ENCODE measurements around the gene PIK3R2. TPM values are rescaled to one million over a fixed set of nuclear protein-coding genes. Genes with fewer than 3 reads are reported as not detected.

Gene PIK3R2
- total RNA-seq, 1 donor, result 36.7 TPM

DNA sequence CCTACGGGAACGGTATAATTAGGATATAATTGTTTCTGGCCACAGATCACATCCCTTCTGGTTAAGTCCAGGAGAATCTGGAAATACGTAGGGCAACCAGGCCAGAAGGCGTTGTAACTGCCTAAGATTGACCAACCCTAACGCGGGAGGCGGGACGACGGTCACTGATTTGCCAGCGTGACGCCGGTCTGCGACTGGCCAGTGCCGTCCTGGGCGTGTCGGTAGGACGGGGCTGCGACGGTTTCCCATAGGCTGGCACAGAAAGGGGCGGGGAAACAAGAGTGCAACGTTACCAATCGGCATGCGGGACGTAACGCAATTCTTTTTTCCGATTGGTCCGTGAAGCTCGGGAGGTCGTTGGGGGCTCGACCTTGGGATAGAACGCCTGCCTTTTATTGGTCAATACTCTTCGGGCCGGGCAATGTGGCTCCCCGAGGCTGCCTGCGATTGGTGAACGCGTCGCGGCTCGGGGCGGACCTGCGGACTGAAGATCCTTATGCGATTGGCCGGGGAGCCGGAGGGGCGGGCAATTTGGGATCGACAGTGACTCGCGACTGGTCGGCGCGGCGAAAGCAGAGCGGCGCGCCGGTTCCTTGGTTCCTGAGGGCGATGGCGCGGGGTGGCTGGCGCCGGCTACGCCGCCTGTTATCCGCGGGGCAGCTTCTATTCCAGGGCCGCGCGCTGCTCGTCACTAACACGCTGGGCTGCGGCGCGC lies 39.9 kb downstream of the PIK3R2 start, which contains the start of gene MPV17L2:
Gene MPV17L2, plus strand, starts transcription at position 546 of the 715 bp plus-strand sequence. Its CDS starts 64 bp downstream, at position 610.
- peak within 1 kb of the TSS; percentile 89 for H3K4me3 ChIP-seq (ENCODE audit: low read depth, low read length)
- TF ChIP-seq, protein P1, sequence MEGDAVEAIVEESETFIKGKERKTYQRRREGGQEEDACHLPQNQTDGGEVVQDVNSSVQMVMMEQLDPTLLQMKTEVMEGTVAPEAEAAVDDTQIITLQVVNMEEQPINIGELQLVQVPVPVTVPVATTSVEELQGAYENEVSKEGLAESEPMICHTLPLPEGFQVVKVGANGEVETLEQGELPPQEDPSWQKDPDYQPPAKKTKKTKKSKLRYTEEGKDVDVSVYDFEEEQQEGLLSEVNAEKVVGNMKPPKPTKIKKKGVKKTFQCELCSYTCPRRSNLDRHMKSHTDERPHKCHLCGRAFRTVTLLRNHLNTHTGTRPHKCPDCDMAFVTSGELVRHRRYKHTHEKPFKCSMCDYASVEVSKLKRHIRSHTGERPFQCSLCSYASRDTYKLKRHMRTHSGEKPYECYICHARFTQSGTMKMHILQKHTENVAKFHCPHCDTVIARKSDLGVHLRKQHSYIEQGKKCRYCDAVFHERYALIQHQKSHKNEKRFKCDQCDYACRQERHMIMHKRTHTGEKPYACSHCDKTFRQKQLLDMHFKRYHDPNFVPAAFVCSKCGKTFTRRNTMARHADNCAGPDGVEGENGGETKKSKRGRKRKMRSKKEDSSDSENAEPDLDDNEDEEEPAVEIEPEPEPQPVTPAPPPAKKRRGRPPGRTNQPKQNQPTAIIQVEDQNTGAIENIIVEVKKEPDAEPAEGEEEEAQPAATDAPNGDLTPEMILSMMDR (IDR thresholded peaks at IDR 0.05; ENCODE audit: insufficient read depth, low read length), result no peak
- peak; percentile 100 for DNase-seq (ENCODE audit: low read depth)

- no peak for DNase-seq (ENCODE audit: low read depth)
- H3K4me3 ChIP-seq (ENCODE audit: low read depth, low read length), result peak overlapping the region; percentile 89
- TF ChIP-seq, protein P1 (IDR thresholded peaks at IDR 0.05; ENCODE audit: insufficient read depth, low read length), result no peak
These were observed 40.6 kb downstream of the PIK3R2 start for GRCh38 chr19:18193388-18194180.

GRCh38 chr19:18194181-18194530 lies 41.2 kb downstream of the PIK3R2 start:
- peak overlapping the region; percentile 89 for H3K4me3 ChIP-seq (ENCODE audit: low read depth, low read length)
- no peak for DNase-seq (ENCODE audit: low read depth)

DNA sequence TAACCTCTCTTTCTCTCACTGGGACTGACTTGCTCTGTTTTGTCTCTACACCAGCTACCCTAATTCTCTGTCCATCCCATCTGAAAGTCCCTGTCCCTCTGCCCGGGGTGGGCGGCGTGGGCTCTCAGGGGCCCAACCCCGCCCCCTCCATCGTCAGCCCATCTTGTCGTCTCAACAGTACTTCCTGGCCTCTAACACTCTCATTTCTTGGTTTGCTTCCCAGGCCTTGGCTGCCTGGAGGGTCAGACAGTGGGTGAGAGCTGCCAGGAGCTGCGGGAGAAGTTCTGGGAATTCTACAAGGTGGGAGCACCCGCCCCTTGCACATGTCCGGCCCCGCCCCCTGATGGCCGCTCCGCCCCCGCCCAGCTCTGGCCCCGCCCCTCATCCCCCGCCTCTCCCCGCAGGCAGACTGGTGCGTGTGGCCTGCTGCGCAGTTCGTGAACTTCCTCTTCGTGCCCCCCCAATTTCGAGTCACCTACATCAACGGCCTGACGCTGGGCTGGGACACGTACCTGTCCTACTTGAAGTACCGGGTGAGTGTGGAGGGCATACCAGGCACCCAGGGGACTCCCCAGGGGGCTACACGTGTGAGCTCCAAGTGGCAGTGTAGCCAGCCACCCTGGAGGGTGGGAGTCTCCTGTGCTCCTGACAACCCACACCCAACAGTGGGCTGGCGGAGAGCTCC lies 41.7 kb downstream of the PIK3R2 start:
- DNase-seq (ENCODE audit: low read depth), result peak; percentile 82
- peak overlapping the region; percentile 89 for H3K4me3 ChIP-seq (ENCODE audit: low read depth, low read length)
- TF ChIP-seq, protein P1 (IDR thresholded peaks at IDR 0.05; ENCODE audit: insufficient read depth, low read length), result no peak

More at GRCh38 chr19:18194181-18194530, 41.2 kb downstream of the PIK3R2 start:
- TF ChIP-seq, protein P1 (IDR thresholded peaks at IDR 0.05; ENCODE audit: insufficient read depth, low read length), result no peak

DNA sequence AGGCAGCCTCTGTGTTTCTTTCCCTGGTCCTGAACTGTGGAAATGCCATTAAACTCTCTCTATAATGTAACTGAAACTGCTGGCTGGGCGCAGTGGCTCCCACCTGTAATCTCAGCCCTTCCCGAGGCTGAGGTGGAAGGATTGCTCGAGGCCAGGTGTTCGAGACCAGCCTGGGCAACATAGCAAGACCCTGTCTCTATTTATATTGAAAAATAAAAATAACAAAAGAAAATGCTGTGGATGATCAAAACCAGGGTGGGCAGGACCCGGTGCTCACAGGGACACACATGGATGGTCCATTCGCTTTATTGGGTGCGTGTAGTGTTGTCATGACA lies 43.5 kb downstream of the PIK3R2 start:
- no peak for DNase-seq (ENCODE audit: low read depth)
- TF ChIP-seq, protein P1 (IDR thresholded peaks at IDR 0.05; ENCODE audit: insufficient read depth, low read length), result no peak
- no peak overlapping the region for H3K4me3 ChIP-seq (ENCODE audit: low read depth, low read length)

DNA sequence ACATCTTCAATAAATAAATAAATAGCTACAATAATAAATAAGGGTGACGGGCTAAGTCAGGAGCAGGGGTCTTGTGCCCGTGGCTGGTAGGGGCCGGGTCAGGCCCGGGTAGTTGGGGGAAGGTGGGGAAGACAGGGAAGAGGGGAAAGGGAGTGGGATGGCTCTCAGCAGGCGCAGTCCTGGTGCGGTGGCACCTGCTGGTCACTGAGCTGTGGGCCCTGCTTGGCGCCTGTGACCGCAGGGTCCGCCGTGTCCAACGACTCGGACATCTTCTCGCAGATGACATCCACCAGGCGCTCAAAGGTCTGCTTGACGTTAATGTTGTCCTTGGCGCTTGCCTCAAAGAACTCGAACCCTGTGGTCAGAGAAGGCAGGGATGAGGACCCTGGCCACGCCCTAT lies 44.3 kb downstream of the PIK3R2 start:
- H3K4me3 ChIP-seq (ENCODE audit: low read depth, low read length), result no peak overlapping the region
- DNase-seq (ENCODE audit: low read depth), result no peak
- TF ChIP-seq, protein P1 (IDR thresholded peaks at IDR 0.05; ENCODE audit: insufficient read depth, low read length), result no peak
